ENCODE results near the gene PRKG1.
"Not testable (repeated sequence)": the region's sequence is repeated elsewhere in the genome, so short reads cannot be mapped to it uniquely, and the experiment has no call there.

The PRKG1 gene

GRCh38 chr10:51119441-51119840, 45.2 kb downstream of the PRKG1 start:
- no peak for DNase-seq

GRCh38 chr10:51121861-51122260, 47.6 kb downstream of the PRKG1 start:
- no peak for DNase-seq

- DNase-seq, result no peak
Measured at GRCh38 chr10:51124852-51125251, 50.6 kb downstream of the PRKG1 start.

GRCh38 chr10:51125518-51125917, 51.2 kb downstream of the PRKG1 start:
- no peak for DNase-seq

- no peak for DNase-seq
Measured at GRCh38 chr10:51129946-51130544, 55.8 kb downstream of the PRKG1 start.

GRCh38 chr10:51137756-51138529, 63.7 kb downstream of the PRKG1 start:
- DNase-seq, result no peak

GRCh38 chr10:51139176-51139575, 64.9 kb downstream of the PRKG1 start:
- no peak for DNase-seq

- no peak for DNase-seq
Measured at GRCh38 chr10:51141010-51141409, 66.7 kb downstream of the PRKG1 start.

GRCh38 chr10:51144161-51144781, 70.0 kb downstream of the PRKG1 start:
- no peak for DNase-seq

GRCh38 chr10:51145375-51145774, 71.1 kb downstream of the PRKG1 start:
- no peak for DNase-seq

- DNase-seq, result no peak
Measured at GRCh38 chr10:51147644-51148399, 73.5 kb downstream of the PRKG1 start.

GRCh38 chr10:51156926-51157325, 82.6 kb downstream of the PRKG1 start:
- DNase-seq, result no peak

- no peak for DNase-seq
Measured at GRCh38 chr10:51158832-51159231, 84.5 kb downstream of the PRKG1 start.

GRCh38 chr10:51159841-51160240, 85.6 kb downstream of the PRKG1 start:
- DNase-seq, result no peak

- no peak for DNase-seq
Measured at GRCh38 chr10:51162002-51162401, 87.7 kb downstream of the PRKG1 start.

- DNase-seq, result not testable (repeated sequence)
Measured at GRCh38 chr10:51163380-51164049, 89.2 kb downstream of the PRKG1 start.

- no peak for DNase-seq
Measured at GRCh38 chr10:51168086-51168815, 94.0 kb downstream of the PRKG1 start.

GRCh38 chr10:51169111-51169510, 94.8 kb downstream of the PRKG1 start:
- DNase-seq, result no peak

GRCh38 chr10:51170518-51171245, 96.4 kb downstream of the PRKG1 start:
- no peak for DNase-seq

- DNase-seq, result no peak
Measured at GRCh38 chr10:51171946-51172345, 97.7 kb downstream of the PRKG1 start.

GRCh38 chr10:51176976-51177695, 102.8 kb downstream of the PRKG1 start:
- no peak for DNase-seq

Data from DMS79 treated with DMSO at 0.1 percent for 48 hours (cell line).